HEK293 (cell line): Measurements from ENCODE around the gene SCNN1A.
A peak's percentile ranks its signal among the peaks of the same experiment; 100 is the strongest.

Source experiments
- CTCF ChIA-PET: fragments of 350-600 bp; formaldehyde crosslinking; extraction: SDS; loops from one replicate; lab custom pipeline; 2021; ENCODE audit warnings: antibody characterized with exemption; lab: Yijun Ruan, JAX
- POLR2A ChIA-PET: fragments of 300-600 bp; formaldehyde crosslinking; extraction: SDS; loops from one replicate; lab custom pipeline; 2020; ENCODE audit warnings: antibody characterized with exemption, inconsistent platforms; lab: Yijun Ruan, JAX
- H3K27ac ChIP-seq: fragments of 200-500 bp; sonication (Bioruptor generic); 2 replicates; pipeline ENCODE4 v1.5.1; 2014; ENCODE audit warnings: low read depth, low read length, control low read depth, inconsistent platforms; ENCODE audit errors: extremely low read depth
- H3K36me3 ChIP-seq, 2 experiments: fragments of 200-500 bp in 1 of 2; sonication (Bioruptor generic) in 1 of 2; 1 replicate in 1 of 2; 2 replicates in 1 of 2; pipeline ENCODE4 v1.5.1; 2014 to 2017; ENCODE audit warnings: inconsistent platforms in 2 of 2, low read length in 2 of 2; ENCODE audit not compliant: control insufficient read depth in 2 of 2, insufficient read depth in 1 of 2
- H3K4me1 ChIP-seq: fragments of 200-500 bp; sonication (Bioruptor generic); 2 replicates; pipeline ENCODE4 v1.5.1; 2014; ENCODE audit warnings: mild to moderate bottlenecking, low read length, inconsistent platforms; ENCODE audit not compliant: control insufficient read depth, insufficient read depth
- H3K4me3 ChIP-seq: 2 replicates; pipeline ENCODE4 v1.5.1; 2011; ENCODE audit warnings: low read depth, mild to moderate bottlenecking, control low read depth, low read length, moderate library complexity
- H3K9me3 ChIP-seq: fragments of 200-500 bp; sonication (Bioruptor generic); 2 replicates; pipeline ENCODE4 v1.5.1; 2014; ENCODE audit warnings: low read depth, low read length, inconsistent platforms; ENCODE audit not compliant: control insufficient read depth, insufficient read depth
- GLI4 ChIP-seq: fragments of 450-650 bp; formaldehyde crosslinking; IDR thresholded peaks from 2 replicates; pipeline ENCODE4 v1.5.1; 2016; ENCODE audit warnings: missing biosample characterization, missing genetic modification characterization
- KLF9 ChIP-seq: fragments of 450-650 bp; formaldehyde crosslinking; IDR thresholded peaks from 2 replicates; pipeline ENCODE4 v1.5.1; 2016; ENCODE audit warnings: missing biosample characterization, missing genetic modification characterization, low read depth
- OSR2 ChIP-seq: fragments of 450-650 bp; formaldehyde crosslinking; IDR thresholded peaks from 2 replicates; pipeline ENCODE4 v1.5.1; 2016; ENCODE audit warnings: missing biosample characterization, missing genetic modification characterization
- PATZ1 ChIP-seq: fragments of 450-650 bp; formaldehyde crosslinking; IDR thresholded peaks from 2 replicates; pipeline ENCODE4 v1.5.1; 2016; ENCODE audit warnings: missing biosample characterization, missing genetic modification characterization
- RBAK ChIP-seq: fragments of 450-650 bp; formaldehyde crosslinking; IDR thresholded peaks from 2 replicates; pipeline ENCODE4 v1.5.1; 2016; ENCODE audit warnings: missing biosample characterization, missing genetic modification characterization
- SCRT1 ChIP-seq: fragments of 450-650 bp; formaldehyde crosslinking; IDR thresholded peaks from 2 replicates; pipeline ENCODE4 v1.5.1; 2016; ENCODE audit warnings: missing biosample characterization, missing genetic modification characterization, borderline replicate concordance
- WT1 ChIP-seq: fragments of 450-650 bp; formaldehyde crosslinking; IDR thresholded peaks from 2 replicates; pipeline ENCODE4 v1.5.1; 2016; ENCODE audit warnings: missing biosample characterization, missing genetic modification characterization
- ZBTB17 ChIP-seq: fragments of 450-650 bp; formaldehyde crosslinking; IDR thresholded peaks from 2 replicates; pipeline ENCODE4 v1.5.1; 2016; ENCODE audit warnings: missing biosample characterization, missing genetic modification characterization
- ZBTB48 ChIP-seq: fragments of 450-650 bp; formaldehyde crosslinking; IDR thresholded peaks from 2 replicates; pipeline ENCODE4 v1.5.1; 2016; ENCODE audit warnings: missing biosample characterization, missing genetic modification characterization
- ZNF18 ChIP-seq: fragments of 450-650 bp; formaldehyde crosslinking; IDR thresholded peaks from 2 replicates; pipeline ENCODE4 v1.5.1; 2016; ENCODE audit warnings: missing biosample characterization, missing genetic modification characterization
- ZNF2 ChIP-seq: fragments of 450-650 bp; formaldehyde crosslinking; IDR thresholded peaks from 2 replicates; pipeline ENCODE4 v1.5.1; 2016; ENCODE audit warnings: missing biosample characterization, missing genetic modification characterization
- ZNF341 ChIP-seq: fragments of 450-650 bp; formaldehyde crosslinking; IDR thresholded peaks from 2 replicates; pipeline ENCODE4; 2016; ENCODE audit warnings: low read depth, missing biosample characterization, missing genetic modification characterization
- ZNF350 ChIP-seq: fragments of 450-650 bp; formaldehyde crosslinking; IDR thresholded peaks from 2 replicates; pipeline ENCODE4 v1.5.0; 2017; ENCODE audit warnings: missing biosample characterization, mild to moderate bottlenecking, missing genetic modification characterization
- ZNF514 ChIP-seq: fragments of 450-650 bp; formaldehyde crosslinking; IDR thresholded peaks from 2 replicates; pipeline ENCODE4 v1.5.1; 2016; ENCODE audit warnings: missing biosample characterization, missing genetic modification characterization
- ZNF585B ChIP-seq: fragments of 450-650 bp; formaldehyde crosslinking; IDR thresholded peaks from 2 replicates; pipeline ENCODE4 v1.5.1; 2016; ENCODE audit warnings: missing biosample characterization, missing genetic modification characterization
- ZNF629 ChIP-seq: fragments of 450-650 bp; formaldehyde crosslinking; IDR thresholded peaks from 2 replicates; pipeline ENCODE4 v1.5.1; 2017; ENCODE audit warnings: missing biosample characterization, missing genetic modification characterization
- ZNF660 ChIP-seq: fragments of 450-650 bp; IDR thresholded peaks from 2 replicates; pipeline ENCODE4 v1.5.1; 2018; ENCODE audit warnings: missing biosample characterization, mild to moderate bottlenecking, missing genetic modification characterization
- ZNF791 ChIP-seq: fragments of 450-650 bp; formaldehyde crosslinking; IDR thresholded peaks from 2 replicates; pipeline ENCODE4 v1.5.1; 2016; ENCODE audit warnings: missing biosample characterization, missing genetic modification characterization
- ZNF830 ChIP-seq: fragments of 450-650 bp; IDR thresholded peaks from 2 replicates; pipeline ENCODE4 v1.5.0; 2018; ENCODE audit warnings: missing biosample characterization, missing genetic modification characterization, low read depth, mild to moderate bottlenecking, moderate library complexity
- TF ChIP-seq, protein P1 (sequence below): fragments of 450-650 bp; formaldehyde crosslinking; IDR thresholded peaks from 2 replicates; pipeline ENCODE4 v1.5.1; 2016; ENCODE audit warnings: missing biosample characterization, missing genetic modification characterization, low read depth
- TF ChIP-seq, protein P2 (sequence below): fragments of 450-650 bp; formaldehyde crosslinking; conservative IDR thresholded peaks from 2 replicates; pipeline ENCODE4 v1.5.1; 2016; ENCODE audit warnings: low read depth, missing biosample characterization, missing genetic modification characterization
- TF ChIP-seq, protein P3 (sequence below): fragments of 450-650 bp; formaldehyde crosslinking; IDR thresholded peaks from 2 replicates; pipeline ENCODE4 v1.5.1; 2016; ENCODE audit warnings: missing biosample characterization, missing genetic modification characterization, borderline replicate concordance

SCNN1A gene

GRCh38 chr12:6345319-6346091 is 29.9 kb downstream of the SCNN1A start:
- Histone ChIP-seq H3K9me3 (no peaks in the 10 kb centered on the region), H3K27ac (no peak overlapping the region), H3K36me3 (no peaks in the 10 kb centered on the region), H3K4me1 (peaks cover 2% of the 10 kb centered on the region; the same call in 1 of the 2 replicates), H3K4me3 (no peak overlapping the region)
- ChIA-PET CTCF (interaction anchor here (0.5 to 2.1 kb wide), 7 partner anchors 10 to 761 kb away, joined by 3 to 6 read pairs (median 4); partner anchors contain the start of gene SCNN1A), POLR2A (interaction anchor here (0.8 to 2.0 kb wide), 8 partner anchors 9 to 189 kb away, joined by 3 to 26 read pairs (median 4); partner anchors contain the start of genes GAPDH and MRPL51)
- TF ChIP-seq ZNF830 (tag by site-specific recombination) (no peak), KLF9 (tag by site-specific recombination) (no peak), ZNF629 (peak; percentile 87), ZNF350 (no peak), OSR2 (0 out of 2 replicates have a peak, but pooled peaks have one; percentile 20), GLI4 (tag by site-specific recombination) (no peak), ZNF585B (no peak), RBAK (no peak), ZNF341 (no peak), ZNF660 (tag by site-specific recombination) (no peak), WT1 (no peak), ZBTB17 (tag by site-specific recombination) (peak; percentile 78), ZNF514 (no peak), PATZ1 (no peak), ZNF791 (tag by site-specific recombination) (no peak), ZNF18 (tag by site-specific recombination) (no peak), ZBTB48 (tag by site-specific recombination) (peak; percentile 80), SCRT1 (tag by site-specific recombination) (no peak), ZNF2 (tag by site-specific recombination) (no peak)
- TF ChIP-seq, protein P1, sequence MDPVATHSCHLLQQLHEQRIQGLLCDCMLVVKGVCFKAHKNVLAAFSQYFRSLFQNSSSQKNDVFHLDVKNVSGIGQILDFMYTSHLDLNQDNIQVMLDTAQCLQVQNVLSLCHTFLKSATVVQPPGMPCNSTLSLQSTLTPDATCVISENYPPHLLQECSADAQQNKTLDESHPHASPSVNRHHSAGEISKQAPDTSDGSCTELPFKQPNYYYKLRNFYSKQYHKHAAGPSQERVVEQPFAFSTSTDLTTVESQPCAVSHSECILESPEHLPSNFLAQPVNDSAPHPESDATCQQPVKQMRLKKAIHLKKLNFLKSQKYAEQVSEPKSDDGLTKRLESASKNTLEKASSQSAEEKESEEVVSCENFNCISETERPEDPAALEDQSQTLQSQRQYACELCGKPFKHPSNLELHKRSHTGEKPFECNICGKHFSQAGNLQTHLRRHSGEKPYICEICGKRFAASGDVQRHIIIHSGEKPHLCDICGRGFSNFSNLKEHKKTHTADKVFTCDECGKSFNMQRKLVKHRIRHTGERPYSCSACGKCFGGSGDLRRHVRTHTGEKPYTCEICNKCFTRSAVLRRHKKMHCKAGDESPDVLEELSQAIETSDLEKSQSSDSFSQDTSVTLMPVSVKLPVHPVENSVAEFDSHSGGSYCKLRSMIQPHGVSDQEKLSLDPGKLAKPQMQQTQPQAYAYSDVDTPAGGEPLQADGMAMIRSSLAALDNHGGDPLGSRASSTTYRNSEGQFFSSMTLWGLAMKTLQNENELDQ (tag by site-specific recombination) = no peak
- TF ChIP-seq, protein P2, sequence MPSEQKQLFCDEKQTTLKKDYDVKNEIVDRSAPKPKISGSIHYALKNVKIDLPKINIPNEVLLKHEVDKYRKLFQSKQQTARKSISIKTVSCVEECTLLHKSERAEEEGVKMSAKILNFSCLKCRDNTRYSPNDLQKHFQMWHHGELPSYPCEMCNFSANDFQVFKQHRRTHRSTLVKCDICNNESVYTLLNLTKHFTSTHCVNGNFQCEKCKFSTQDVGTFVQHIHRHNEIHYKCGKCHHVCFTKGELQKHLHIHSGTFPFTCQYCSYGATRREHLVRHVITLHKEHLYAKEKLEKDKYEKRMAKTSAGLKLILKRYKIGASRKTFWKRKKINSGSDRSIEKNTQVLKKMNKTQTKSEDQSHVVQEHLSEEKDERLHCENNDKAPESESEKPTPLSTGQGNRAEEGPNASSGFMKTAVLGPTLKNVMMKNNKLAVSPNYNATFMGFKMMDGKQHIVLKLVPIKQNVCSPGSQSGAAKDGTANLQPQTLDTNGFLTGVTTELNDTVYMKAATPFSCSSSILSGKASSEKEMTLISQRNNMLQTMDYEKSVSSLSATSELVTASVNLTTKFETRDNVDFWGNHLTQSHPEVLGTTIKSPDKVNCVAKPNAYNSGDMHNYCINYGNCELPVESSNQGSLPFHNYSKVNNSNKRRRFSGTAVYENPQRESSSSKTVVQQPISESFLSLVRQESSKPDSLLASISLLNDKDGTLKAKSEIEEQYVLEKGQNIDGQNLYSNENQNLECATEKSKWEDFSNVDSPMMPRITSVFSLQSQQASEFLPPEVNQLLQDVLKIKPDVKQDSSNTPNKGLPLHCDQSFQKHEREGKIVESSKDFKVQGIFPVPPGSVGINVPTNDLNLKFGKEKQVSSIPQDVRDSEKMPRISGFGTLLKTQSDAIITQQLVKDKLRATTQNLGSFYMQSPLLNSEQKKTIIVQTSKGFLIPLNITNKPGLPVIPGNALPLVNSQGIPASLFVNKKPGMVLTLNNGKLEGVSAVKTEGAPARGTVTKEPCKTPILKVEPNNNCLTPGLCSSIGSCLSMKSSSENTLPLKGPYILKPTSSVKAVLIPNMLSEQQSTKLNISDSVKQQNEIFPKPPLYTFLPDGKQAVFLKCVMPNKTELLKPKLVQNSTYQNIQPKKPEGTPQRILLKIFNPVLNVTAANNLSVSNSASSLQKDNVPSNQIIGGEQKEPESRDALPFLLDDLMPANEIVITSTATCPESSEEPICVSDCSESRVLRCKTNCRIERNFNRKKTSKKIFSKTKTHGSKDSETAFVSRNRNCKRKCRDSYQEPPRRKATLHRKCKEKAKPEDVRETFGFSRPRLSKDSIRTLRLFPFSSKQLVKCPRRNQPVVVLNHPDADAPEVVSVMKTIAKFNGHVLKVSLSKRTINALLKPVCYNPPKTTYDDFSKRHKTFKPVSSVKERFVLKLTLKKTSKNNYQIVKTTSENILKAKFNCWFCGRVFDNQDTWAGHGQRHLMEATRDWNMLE (tag by site-specific recombination) = no peak
- TF ChIP-seq, protein P3, sequence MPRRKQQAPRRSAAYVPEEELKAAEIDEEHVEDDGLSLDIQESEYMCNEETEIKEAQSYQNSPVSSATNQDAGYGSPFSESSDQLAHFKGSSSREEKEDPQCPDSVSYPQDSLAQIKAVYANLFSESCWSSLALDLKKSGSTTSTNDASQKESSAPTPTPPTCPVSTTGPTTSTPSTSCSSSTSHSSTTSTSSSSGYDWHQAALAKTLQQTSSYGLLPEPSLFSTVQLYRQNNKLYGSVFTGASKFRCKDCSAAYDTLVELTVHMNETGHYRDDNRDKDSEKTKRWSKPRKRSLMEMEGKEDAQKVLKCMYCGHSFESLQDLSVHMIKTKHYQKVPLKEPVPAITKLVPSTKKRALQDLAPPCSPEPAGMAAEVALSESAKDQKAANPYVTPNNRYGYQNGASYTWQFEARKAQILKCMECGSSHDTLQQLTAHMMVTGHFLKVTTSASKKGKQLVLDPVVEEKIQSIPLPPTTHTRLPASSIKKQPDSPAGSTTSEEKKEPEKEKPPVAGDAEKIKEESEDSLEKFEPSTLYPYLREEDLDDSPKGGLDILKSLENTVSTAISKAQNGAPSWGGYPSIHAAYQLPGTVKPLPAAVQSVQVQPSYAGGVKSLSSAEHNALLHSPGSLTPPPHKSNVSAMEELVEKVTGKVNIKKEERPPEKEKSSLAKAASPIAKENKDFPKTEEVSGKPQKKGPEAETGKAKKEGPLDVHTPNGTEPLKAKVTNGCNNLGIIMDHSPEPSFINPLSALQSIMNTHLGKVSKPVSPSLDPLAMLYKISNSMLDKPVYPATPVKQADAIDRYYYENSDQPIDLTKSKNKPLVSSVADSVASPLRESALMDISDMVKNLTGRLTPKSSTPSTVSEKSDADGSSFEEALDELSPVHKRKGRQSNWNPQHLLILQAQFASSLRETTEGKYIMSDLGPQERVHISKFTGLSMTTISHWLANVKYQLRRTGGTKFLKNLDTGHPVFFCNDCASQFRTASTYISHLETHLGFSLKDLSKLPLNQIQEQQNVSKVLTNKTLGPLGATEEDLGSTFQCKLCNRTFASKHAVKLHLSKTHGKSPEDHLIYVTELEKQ (tag by site-specific recombination) = 0 out of 2 replicates have a peak, but pooled peaks have one; percentile 8
